ENCODE measurements around the gene KCNF1.

- TF ChIP-seq CTCF (IDR thresholded peaks at IDR 0.05; ENCODE audit: borderline replicate concordance, extremely low read depth, low read length, poor library complexity, severe bottlenecking) (no peak), EZH2 (IDR thresholded peaks at IDR 0.05; ENCODE audit: borderline replicate concordance, low read depth, low read length, severe bottlenecking) (no peak)
Measured at GRCh38 chr2:10863047-10863446, 48.7 kb upstream of the KCNF1 start.

Data from DND-41 (cell line).